Activated T-cell treated with anti-CD3 and anti-CD28 coated beads, Interleukin-2, amount 50 U/mL, for 24 hours (primary cell): ENCODE data around the gene SIRPD.

Experiments
- DNase-seq: peaks from one replicate; pipeline ENCODE4 v3.0.0-alpha.2; 2020
- H3K27ac Mint-ChIP-seq: 2 replicates; pipeline ENCODE4 v1.8.0; 2020; ENCODE audit warnings: mild to moderate bottlenecking, mixed read lengths
- H3K27me3 Mint-ChIP-seq: 2 replicates; pipeline ENCODE4 v1.8.0; 2020; ENCODE audit warnings: mixed read lengths
- H3K36me3 Mint-ChIP-seq: 2 replicates; pipeline ENCODE4 v1.8.0; 2020; ENCODE audit warnings: low read depth, mixed read lengths
- H3K4me1 Mint-ChIP-seq: 2 replicates; pipeline ENCODE4 v1.8.0; 2020; ENCODE audit warnings: low read depth, mixed read lengths
- H3K4me3 Mint-ChIP-seq: 2 replicates; pipeline ENCODE4 v1.8.0; 2020; ENCODE audit warnings: mild to moderate bottlenecking, moderate library complexity, mixed read lengths
- H3K9me3 Mint-ChIP-seq: 2 replicates; pipeline ENCODE4 v1.8.0; 2020; ENCODE audit warnings: mixed read lengths

SIRPD gene

DNA sequence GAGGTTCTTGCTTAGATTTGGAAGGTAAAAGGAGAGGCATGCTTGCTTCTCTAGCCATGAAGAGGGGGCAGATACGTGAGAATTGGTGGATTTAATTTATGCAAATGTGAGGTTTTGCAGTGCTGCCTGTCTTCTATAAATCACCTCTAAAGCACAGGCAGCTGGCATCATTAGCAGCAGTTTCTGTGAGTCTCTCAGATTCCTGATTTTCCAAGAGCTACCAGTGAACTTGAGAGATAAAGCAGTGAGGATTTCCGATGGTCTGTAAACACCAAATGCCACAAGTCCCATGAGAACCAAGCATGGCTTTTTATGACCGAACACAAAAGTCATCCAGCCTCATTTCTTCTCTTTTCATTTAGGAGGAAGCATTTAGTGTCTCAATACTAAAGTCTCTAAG, 63.1 kb downstream of the SIRPD start:
- peaks cover 2% of the 10 kb centered on the region for H3K9me3 Mint-ChIP-seq
- peaks cover 46% of the 10 kb centered on the region for H3K27me3 Mint-ChIP-seq
- no peak overlapping the region for H3K4me3 Mint-ChIP-seq
- DNase-seq: no peak
- peaks cover 5% of the 10 kb centered on the region for H3K4me1 Mint-ChIP-seq
- no peak overlapping the region for H3K27ac Mint-ChIP-seq
- no peaks in the 10 kb centered on the region for H3K36me3 Mint-ChIP-seq

DNA sequence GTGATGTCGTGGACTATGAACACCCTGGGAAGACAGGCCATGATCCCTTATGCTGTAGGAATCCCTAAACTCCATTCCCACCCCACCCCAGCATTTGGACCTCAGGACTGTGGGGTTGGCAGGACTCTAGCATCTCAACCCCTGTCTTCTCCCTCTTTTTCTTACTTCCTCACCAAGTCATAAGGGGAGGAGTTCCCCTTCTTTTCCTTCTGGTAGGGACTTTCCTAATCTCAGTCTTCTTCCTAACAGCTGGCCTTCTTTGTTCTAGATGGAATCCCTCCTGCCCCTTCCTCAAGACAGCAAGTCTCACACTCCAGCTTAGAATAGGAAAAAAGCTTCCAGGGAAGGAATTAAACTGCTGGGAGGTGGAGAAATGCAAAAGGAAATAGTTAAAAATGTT, 64.0 kb downstream of the SIRPD start:
- DNase-seq: no peak
- Mint-ChIP-seq H3K4me1 (peaks cover 5% of the 10 kb centered on the region), H3K9me3 (peaks cover 2% of the 10 kb centered on the region), H3K27ac (no peak overlapping the region), H3K27me3 (peaks cover 45% of the 10 kb centered on the region), H3K4me3 (no peak overlapping the region), H3K36me3 (no peaks in the 10 kb centered on the region)

DNA sequence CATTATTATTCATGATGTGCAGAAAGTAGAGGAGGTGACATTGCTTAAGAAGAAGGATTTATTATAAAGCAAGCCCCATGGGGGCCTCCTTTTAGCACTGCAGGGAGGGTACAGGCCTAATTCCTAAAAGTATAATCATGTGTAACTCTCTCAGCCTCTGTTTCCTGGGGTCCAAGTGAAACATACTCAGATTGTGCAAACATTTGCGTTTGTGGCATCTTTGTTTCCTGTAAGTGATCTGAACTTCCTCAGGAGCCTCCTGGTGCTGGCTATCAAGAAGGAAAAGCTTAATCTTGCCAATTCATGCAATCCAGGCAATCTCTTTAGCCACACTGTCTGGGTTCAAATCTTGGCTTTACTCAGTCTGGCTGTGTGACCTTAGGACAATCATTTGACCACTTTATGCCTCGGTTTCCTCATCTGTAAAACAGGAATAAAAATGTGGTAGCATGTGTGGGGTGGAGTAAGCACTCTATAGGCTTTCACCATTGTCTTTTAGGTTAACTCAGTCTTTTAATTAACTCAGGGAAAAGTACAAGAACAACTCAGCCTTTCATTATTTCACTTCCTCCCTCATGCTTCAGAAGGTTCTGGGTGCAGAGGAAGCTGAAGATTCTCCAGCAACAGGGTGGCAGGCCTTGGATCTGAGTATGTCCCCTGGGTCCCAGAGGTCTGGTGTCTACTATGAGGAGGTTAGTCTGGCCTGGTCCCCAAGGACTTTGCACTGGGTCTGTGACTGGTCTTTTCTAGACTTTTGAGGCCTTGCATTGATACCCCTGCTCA, 65.5 kb downstream of the SIRPD start:
- Mint-ChIP-seq H3K27me3 (peaks cover 40% of the 10 kb centered on the region), H3K27ac (no peak overlapping the region), H3K9me3 (peaks cover 2% of the 10 kb centered on the region), H3K36me3 (no peaks in the 10 kb centered on the region), H3K4me3 (no peak overlapping the region), H3K4me1 (peaks cover 5% of the 10 kb centered on the region)
- no peak for DNase-seq

DNA sequence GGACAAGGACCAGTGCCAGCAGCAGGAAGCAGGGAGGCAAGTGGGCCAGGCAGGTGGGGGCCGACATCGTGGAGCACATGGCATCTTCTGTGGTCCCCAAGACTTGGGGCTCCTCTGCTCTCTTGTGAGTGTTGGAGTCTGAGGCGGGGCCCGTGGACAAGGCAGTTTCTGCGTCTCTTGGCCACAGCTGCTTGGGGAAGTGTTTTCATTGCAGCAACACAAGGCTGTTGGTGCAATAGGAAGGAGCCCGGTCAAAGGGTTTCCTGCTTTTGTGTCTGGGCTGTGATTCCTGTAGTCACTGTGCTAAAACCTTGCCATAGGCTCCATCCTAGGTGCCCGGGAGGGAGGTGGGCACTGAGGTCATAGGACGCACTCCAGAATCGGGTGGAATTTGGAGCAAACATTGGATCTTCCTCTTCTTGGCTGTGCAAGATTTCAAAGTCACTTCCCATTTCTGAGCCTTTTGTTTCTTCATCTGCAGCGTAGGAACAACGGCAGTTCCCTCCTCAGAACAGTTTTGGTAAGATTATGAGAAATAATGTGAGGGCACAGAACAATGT, 66.1 kb downstream of the SIRPD start, which contains the start of gene SIRPB2:
Gene SIRPB2, minus strand, starts transcription at position 140 of the 560 bp plus-strand sequence. Its CDS starts 61 bp downstream, at position 79.
- peaks cover 2% of the 10 kb centered on the region for H3K9me3 Mint-ChIP-seq
- H3K4me3 Mint-ChIP-seq: no peak within 1 kb of the TSS
- H3K36me3 Mint-ChIP-seq: no peaks in the 10 kb centered on the region
- H3K27ac Mint-ChIP-seq: no peak within 1 kb of the TSS
- H3K27me3 Mint-ChIP-seq: peaks cover 42% of the 10 kb centered on the region
- H3K4me1 Mint-ChIP-seq: peaks cover 5% of the 10 kb centered on the region
- no peak for DNase-seq

DNA sequence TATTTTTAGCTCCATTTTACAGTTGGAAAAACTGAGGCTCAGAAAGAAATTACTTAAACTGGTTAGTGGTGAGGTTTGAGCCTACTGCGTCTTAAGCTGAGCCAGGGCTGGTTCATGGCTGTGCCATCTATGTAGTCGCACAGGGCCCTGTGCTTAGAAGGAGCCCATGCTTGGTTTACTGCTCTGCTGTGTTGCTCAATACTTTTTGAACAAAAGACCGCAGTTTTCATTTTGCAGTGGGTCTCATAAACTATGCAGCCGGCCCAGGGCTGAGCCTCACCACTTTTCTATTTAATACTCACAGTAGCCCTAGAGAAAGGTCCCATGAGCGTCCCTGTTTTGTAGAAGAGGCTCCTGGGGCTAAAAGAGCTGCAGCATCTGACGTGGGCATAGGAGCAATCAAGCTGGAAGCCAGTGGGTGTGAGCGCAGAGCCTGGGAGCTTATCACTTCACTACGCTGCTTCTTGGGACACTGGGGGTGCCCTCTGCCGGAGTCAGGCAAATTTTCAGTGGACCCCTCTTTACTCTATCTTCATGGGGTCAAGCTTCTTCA, 66.8 kb downstream of the SIRPD start:
- no peaks in the 10 kb centered on the region for H3K36me3 Mint-ChIP-seq
- peaks cover 38% of the 10 kb centered on the region for H3K27me3 Mint-ChIP-seq
- H3K4me1 Mint-ChIP-seq: peaks cover 5% of the 10 kb centered on the region
- no peak for DNase-seq
- no peak overlapping the region for H3K4me3 Mint-ChIP-seq
- peaks cover 2% of the 10 kb centered on the region for H3K9me3 Mint-ChIP-seq
- no peak overlapping the region for H3K27ac Mint-ChIP-seq

DNA sequence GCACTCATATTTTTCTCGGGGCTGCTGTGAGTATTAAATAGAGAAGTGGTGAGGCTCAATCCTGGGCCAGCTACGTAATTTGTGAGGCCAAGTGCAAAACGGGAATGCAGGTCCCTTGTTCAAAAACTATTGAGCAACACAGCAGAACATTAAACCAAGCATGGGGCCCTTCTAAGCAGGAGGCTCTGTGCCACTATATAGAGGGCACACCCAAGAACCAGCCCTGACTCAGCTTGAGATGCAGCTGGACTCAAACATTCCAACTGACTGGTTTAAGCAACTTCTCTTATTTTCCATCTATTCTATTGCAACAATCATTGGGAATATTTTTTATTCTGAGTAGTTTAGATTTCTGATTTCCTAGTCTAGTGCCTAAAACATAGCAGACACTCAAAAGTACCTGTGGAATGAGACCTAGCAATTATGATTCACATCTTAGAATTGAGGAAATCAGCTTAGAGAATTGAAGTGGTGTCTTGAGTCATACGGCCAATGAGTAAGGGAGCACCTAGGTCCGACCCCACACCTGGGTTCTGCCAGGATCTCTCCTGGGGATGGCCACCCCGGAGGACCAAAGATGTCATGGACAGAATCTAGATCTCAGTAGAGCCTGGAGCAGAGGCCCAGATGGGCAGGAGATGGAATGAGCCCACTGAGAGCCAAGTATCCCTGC, 67.6 kb downstream of the SIRPD start:
- no peak overlapping the region for H3K27ac Mint-ChIP-seq
- peaks cover 31% of the 10 kb centered on the region for H3K27me3 Mint-ChIP-seq
- H3K4me3 Mint-ChIP-seq: no peak overlapping the region
- no peak for DNase-seq
- H3K4me1 Mint-ChIP-seq: peaks cover 5% of the 10 kb centered on the region
- no peaks in the 10 kb centered on the region for H3K36me3 Mint-ChIP-seq
- peaks cover 2% of the 10 kb centered on the region for H3K9me3 Mint-ChIP-seq

DNA sequence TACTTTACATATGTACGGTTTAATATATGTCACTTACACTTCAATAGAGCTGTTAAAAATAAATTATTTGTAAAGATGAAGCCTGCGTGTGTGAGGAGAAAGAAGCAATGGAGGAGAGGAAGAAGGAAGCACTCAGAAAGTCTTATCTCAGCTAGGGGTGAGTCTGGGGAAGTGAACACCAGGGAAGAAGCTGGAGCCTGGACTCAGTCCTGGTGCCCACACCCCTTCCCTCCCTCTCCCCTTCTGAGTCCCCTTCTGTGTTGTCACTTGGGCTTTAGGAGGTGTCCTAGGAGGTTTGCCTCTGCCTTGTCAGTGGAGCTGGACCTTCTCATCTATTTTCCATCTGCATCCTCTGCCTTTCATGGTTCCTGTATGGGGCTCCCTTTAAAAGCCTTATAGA, 68.2 kb downstream of the SIRPD start:
- Mint-ChIP-seq H3K4me1 (peaks cover 6% of the 10 kb centered on the region), H3K27me3 (peaks cover 30% of the 10 kb centered on the region), H3K27ac (no peak overlapping the region), H3K36me3 (no peaks in the 10 kb centered on the region), H3K9me3 (peaks cover 2% of the 10 kb centered on the region), H3K4me3 (no peak overlapping the region)
- no peak for DNase-seq

DNA sequence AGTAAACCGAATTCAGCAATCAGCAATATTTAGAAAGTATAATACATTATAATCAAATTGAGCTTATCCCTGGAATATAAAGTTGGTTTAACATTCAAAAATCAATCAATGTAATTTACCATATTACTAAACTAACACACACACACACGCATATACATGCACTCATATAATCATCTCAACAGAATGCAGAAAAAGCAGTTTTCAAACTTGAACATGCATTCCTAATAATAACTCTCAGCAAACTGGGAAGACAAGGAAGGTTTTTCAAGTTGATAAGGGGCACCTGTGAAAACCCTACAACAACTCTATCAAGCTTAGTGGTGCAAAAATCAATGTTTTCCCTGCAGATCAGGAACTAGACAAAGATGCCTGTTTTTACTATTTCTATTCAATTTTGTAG, 70.9 kb downstream of the SIRPD start:
- peaks cover 4% of the 10 kb centered on the region for H3K4me1 Mint-ChIP-seq
- H3K36me3 Mint-ChIP-seq: no peaks in the 10 kb centered on the region
- peaks cover 46% of the 10 kb centered on the region for H3K27me3 Mint-ChIP-seq
- H3K9me3 Mint-ChIP-seq: no peaks in the 10 kb centered on the region
- DNase-seq: no peak
- no peak overlapping the region for H3K27ac Mint-ChIP-seq
- H3K4me3 Mint-ChIP-seq: no peak overlapping the region

DNA sequence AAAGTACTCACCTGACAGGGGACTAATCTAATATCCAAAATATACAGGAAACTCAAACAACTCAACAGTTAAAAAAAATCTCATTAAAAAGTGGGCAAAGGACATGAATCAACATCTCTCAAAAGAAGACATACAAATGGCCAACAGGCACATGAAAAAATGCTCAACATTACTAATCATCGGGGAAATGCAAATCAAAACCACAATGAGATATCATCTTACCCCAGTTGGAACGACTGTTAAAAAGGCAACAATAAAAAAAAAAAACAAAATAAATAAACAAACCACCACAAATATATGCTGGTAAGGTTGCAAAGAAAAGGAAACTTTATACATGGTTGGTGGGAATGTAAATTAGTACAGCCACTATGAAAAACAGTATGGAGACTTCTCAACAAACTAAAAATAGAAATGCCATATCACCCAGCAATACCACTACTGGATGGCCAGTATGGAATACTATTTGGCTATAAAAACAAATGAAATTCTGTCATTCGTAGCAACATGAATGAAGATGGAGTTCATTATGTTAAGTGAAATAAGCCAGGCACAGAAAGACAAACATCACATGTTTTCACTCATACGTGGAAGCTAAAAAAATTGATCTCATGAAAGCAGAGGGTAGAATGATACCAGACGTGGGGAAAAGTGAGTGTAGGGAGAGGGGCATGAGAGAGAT, 72.9 kb downstream of the SIRPD start:
- DNase-seq: no peak
- Mint-ChIP-seq H3K27me3 (peaks cover 49% of the 10 kb centered on the region), H3K4me1 (peaks cover 2% of the 10 kb centered on the region), H3K4me3 (no peak overlapping the region), H3K36me3 (no peaks in the 10 kb centered on the region), H3K9me3 (no peaks in the 10 kb centered on the region), H3K27ac (no peak overlapping the region)
